Activated B cell treated with CpG ODN at 0.5 μM for 24 hours (primary cell): Measurements from ENCODE around the gene PPP1R8. TPM values are rescaled to one million over a fixed set of nuclear protein-coding genes. Genes with fewer than 3 reads are reported as not detected.

Experiments used
- ATAC-seq: fragments of 200-7000 bp; cut with Tn5 transposase; one replicate; pipeline ENCODE4 v1.10.0; 2021; ENCODE audit warnings: low read depth, mild to moderate bottlenecking, moderate library complexity
- CTCF ChIA-PET: fragments of 350-600 bp; sonication (Branson Sonifier 250); formaldehyde crosslinking; loops from one replicate; lab custom pipeline; 2021; ENCODE audit warnings: antibody characterized with exemption; lab: Charles Lee
- POLR2A ChIA-PET: fragments of 350-600 bp; sonication (Branson Sonifier 250); formaldehyde crosslinking; loops from one replicate; lab custom pipeline; 2021; ENCODE audit warnings: antibody characterized with exemption; lab: Charles Lee
- DNase-seq: peaks from one replicate; pipeline ENCODE4 v3.0.0; 2022
- H3K27ac Mint-ChIP-seq: one replicate; pipeline ENCODE4 v1.8.0; 2020; ENCODE audit warnings: mixed read lengths
- H3K27me3 Mint-ChIP-seq: one replicate; pipeline ENCODE4 v1.8.0; 2021; ENCODE audit warnings: mixed read lengths
- H3K36me3 Mint-ChIP-seq: one replicate; pipeline ENCODE4 v1.8.0; 2021; ENCODE audit warnings: low read depth, mixed read lengths
- H3K4me1 Mint-ChIP-seq: one replicate; pipeline ENCODE4 v1.8.0; 2021; ENCODE audit warnings: mixed read lengths
- H3K4me3 Mint-ChIP-seq: one replicate; pipeline ENCODE4 v1.8.0; 2020; ENCODE audit warnings: mild to moderate bottlenecking, mixed read lengths
- H3K9me3 Mint-ChIP-seq: one replicate; pipeline ENCODE4 v1.8.0; 2020; ENCODE audit warnings: mixed read lengths
- CTCF ChIP-seq: fragments of 200-600 bp; IDR thresholded peaks from one replicate; pipeline ENCODE4 v1.8.0; 2022; ENCODE audit warnings: antibody characterized with exemption, mild to moderate bottlenecking
- intact Hi-C: fragments of 100-400 bp; cut with micrococcal nuclease; formaldehyde crosslinking; loops from one replicate; pipeline ENCODE4 v1.15.1; 2024
- total RNA-seq: library from RNA; stranded (reverse); gene quantifications from 2 replicates; pipeline ENCODE4 v1.2.3, GENCODE V29; 2022

PPP1R8 gene
- total RNA-seq, 1 donor from 2014 or later, result 48.3 TPM

- ATAC-seq, result no peak
- H3K9me3 Mint-ChIP-seq, result no peaks in the 10 kb centered on the region
These were observed 46.5 kb downstream of the PPP1R8 start for GRCh38 chr1:27877115-27877416.

GRCh38 chr1:27878039-27878438, 47.5 kb downstream of the PPP1R8 start:
- no peak for DNase-seq
- POLR2A ChIA-PET, result interaction anchor here (1.5 to 3.3 kb wide), 3 partner anchors 9 to 13 kb away, joined by 10 to 19 read pairs (median 13); no protein-coding TSS in a partner anchor
- H3K4me1 Mint-ChIP-seq, result peaks cover 47% of the 10 kb centered on the region

More at GRCh38 chr1:27877115-27877416, 46.5 kb downstream of the PPP1R8 start:
- H3K4me3 Mint-ChIP-seq, result no peak overlapping the region
- peaks cover 49% of the 10 kb centered on the region for H3K4me1 Mint-ChIP-seq
- no peak for DNase-seq
- no peak for TF ChIP-seq CTCF
- intact Hi-C loops, result no loop called here
- H3K36me3 Mint-ChIP-seq, result peaks cover 44% of the 10 kb centered on the region
- CTCF ChIA-PET, result interaction anchor here (0.9 kb wide), 1 partner anchor 9 kb away, joined by 3 read pairs; no protein-coding TSS in a partner anchor
- no peaks in the 10 kb centered on the region for H3K27me3 Mint-ChIP-seq
- POLR2A ChIA-PET, result interaction anchor here (1.5 to 3.3 kb wide), 3 partner anchors 10 to 14 kb away, joined by 10 to 19 read pairs (median 13); no protein-coding TSS in a partner anchor
- peak overlapping the region; percentile 73 for H3K27ac Mint-ChIP-seq

GRCh38 chr1:27878787-27879335, 48.3 kb downstream of the PPP1R8 start:
- H3K36me3 Mint-ChIP-seq, result peaks cover 55% of the 10 kb centered on the region
- ChIA-PET CTCF (no interaction called here), POLR2A (interaction anchor here (0.5 kb wide), 1 partner anchor 9 kb away, joined by 8 read pairs; no protein-coding TSS in a partner anchor)
- H3K4me3 Mint-ChIP-seq, result no peak overlapping the region
- no peaks in the 10 kb centered on the region for H3K27me3 Mint-ChIP-seq
- TF ChIP-seq CTCF, result no peak
- H3K4me1 Mint-ChIP-seq, result peaks cover 47% of the 10 kb centered on the region
- no peak overlapping the region for H3K27ac Mint-ChIP-seq
- no peak for DNase-seq
- no peaks in the 10 kb centered on the region for H3K9me3 Mint-ChIP-seq
- no peak for ATAC-seq
- intact Hi-C loops, result no loop called here

More at GRCh38 chr1:27878039-27878438, 47.5 kb downstream of the PPP1R8 start:
- Mint-ChIP-seq H3K9me3 (no peaks in the 10 kb centered on the region), H3K27me3 (no peaks in the 10 kb centered on the region), H3K4me3 (no peak overlapping the region), H3K36me3 (peaks cover 49% of the 10 kb centered on the region), H3K27ac (no peak overlapping the region)
- CTCF ChIA-PET, result no interaction called here
- intact Hi-C loops, result no loop called here
- no peak for ATAC-seq
- no peak for TF ChIP-seq CTCF

GRCh38 chr1:27879374-27880082, 48.9 kb downstream of the PPP1R8 start:
- H3K9me3 Mint-ChIP-seq, result no peaks in the 10 kb centered on the region
- ATAC-seq (no peak), DNase-seq (no peak)
- peaks cover 49% of the 10 kb centered on the region for H3K4me1 Mint-ChIP-seq
- H3K4me3 Mint-ChIP-seq, result no peak overlapping the region
- H3K36me3 Mint-ChIP-seq, result peaks cover 62% of the 10 kb centered on the region
- H3K27ac Mint-ChIP-seq, result no peak overlapping the region
- no peak for TF ChIP-seq CTCF
- ChIA-PET CTCF (no interaction called here), POLR2A (interaction anchor here (0.5 kb wide), 1 partner anchor 9 kb away, joined by 8 read pairs; no protein-coding TSS in a partner anchor)
- H3K27me3 Mint-ChIP-seq, result no peaks in the 10 kb centered on the region
- intact Hi-C loops, result no loop called here

- intact Hi-C loops, result no loop called here
These were observed 51.9 kb downstream of the PPP1R8 start for GRCh38 chr1:27882543-27882903.

More at GRCh38 chr1:27882543-27882903, 51.9 kb downstream of the PPP1R8 start:
- Mint-ChIP-seq H3K27me3 (no peaks in the 10 kb centered on the region), H3K4me3 (no peak overlapping the region), H3K4me1 (peaks cover 59% of the 10 kb centered on the region), H3K27ac (no peak overlapping the region), H3K36me3 (peaks cover 80% of the 10 kb centered on the region), H3K9me3 (no peaks in the 10 kb centered on the region)
- DNase-seq, result no peak
- ATAC-seq, result no peak
- TF ChIP-seq CTCF, result no peak
- POLR2A ChIA-PET, result no interaction called here
- CTCF ChIA-PET, result no interaction called here
